ENCODE data around the gene TUBGCP6.

Gene TUBGCP6

DNA sequence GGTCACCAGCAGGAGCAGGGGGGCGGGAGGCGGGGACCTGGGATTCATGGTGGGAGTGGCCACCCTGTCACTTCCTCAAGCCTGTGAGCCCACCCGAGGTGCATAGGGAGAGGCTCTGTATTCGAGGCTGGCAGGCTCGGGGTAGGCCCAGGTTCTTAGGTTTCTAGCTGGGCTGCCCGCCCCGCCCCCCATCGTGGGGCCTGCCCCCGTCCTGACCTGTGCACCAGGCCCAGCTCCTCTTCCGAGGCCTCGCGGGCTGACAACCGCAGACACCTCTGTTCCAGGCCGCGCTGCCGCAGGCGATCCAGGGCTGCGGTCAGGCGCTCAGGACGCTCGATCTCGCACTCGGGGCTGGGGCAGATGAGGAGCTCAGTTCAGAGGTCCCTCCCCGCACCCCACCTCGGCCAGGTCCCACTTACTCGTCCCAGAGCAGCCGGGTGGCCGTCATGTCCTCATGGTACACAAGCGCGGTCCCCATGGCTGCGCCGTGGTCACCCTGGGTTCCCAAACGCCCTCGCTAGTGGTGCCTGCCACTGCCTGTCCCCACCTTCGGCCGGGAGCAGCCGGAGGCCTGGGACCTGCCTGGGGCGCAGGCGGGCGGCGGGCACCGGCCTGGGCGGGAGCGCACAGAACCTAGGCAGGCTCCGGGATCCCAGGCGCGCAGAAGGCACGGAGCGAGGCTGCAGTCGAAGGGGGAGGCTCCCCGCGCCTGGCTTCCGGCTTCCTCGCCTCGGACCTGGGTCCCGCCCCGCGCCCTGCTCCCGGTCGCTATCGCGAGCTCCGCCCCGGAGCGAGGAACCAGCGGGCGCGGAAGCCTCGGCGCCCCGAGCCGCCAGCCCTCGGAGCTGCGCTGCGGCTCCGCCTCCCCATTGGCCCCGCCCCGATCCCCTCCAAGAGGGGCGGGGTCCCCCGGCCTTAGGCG, 6.0 kb upstream of the TUBGCP6 start, which contains the start of gene HDAC10:
Gene HDAC10, minus strand, starts transcription at position 711 of the 922 bp plus-strand sequence. Its CDS starts 233 bp downstream, at position 478.
- DNase-seq (ENCODE audit: low spot score) = no peak

DNA sequence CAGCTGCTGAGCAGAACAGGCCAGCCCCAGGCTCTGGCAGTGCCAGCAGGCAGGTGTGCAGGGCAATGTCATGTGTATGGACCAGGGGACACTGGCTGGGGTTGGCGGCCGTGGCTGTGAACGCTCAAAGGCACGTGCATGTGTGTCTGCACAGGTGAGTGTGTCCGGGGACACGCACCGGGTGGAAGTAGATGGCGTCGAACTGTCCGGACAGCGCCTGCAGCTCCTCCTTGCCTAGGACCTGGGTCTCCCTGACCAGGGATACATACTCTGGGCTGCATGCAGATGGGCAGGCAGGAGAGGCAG, 5.4 kb upstream of the TUBGCP6 start:
- DNase-seq (ENCODE audit: low spot score) = no peak

DNA sequence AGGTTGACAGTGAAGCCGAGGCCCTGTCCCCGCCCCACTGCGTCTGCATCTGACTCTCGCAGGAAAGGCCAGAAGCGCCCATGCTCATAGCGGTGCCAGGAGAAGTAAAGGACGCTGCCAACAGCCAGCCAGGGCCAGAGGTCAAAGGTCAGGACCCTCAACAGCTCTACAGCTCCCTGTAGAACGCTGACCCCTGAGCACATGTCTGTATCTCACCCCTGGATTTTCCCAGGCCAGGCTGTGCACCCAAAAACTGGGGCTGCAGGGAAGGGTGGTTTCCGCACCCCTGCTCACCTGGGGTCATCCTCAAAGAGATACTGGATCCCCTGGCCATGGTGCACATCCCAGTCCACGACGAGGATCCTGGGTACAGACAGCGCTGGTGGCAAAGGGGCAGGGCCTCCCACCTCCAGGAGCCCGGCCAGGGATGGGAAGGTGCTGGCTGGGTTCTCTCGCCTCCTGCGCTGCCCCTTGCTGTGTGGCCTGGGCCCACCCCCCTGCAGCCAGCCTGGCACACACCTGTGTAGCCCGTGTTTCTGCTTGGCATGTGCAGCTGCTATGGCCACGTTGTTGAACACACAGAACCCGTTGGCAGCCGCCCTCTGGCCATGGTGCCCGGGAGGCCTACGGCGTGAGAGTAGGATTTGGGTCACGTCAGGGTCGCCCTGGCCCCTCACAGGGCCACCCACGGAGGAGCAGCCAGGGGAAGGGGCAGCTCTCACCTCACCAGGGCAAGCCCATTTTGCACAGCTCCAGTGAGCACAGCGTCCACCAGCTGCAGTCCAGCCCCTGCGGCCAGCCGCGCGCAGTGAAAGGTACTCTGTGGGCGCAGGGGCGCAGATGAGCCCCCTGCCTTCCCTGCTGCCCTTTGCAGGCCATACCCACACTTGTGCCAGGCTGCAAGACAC, 4.8 kb upstream of the TUBGCP6 start:
- no peak for DNase-seq (ENCODE audit: low spot score)

- DNase-seq (ENCODE audit: low spot score) = no peak
Observed at GRCh38 chr22:50248196-50249081, 3.6 kb upstream of the TUBGCP6 start.

- DNase-seq (ENCODE audit: low spot score) = no peak
Observed at GRCh38 chr22:50247748-50248147, 2.9 kb upstream of the TUBGCP6 start.

DNA sequence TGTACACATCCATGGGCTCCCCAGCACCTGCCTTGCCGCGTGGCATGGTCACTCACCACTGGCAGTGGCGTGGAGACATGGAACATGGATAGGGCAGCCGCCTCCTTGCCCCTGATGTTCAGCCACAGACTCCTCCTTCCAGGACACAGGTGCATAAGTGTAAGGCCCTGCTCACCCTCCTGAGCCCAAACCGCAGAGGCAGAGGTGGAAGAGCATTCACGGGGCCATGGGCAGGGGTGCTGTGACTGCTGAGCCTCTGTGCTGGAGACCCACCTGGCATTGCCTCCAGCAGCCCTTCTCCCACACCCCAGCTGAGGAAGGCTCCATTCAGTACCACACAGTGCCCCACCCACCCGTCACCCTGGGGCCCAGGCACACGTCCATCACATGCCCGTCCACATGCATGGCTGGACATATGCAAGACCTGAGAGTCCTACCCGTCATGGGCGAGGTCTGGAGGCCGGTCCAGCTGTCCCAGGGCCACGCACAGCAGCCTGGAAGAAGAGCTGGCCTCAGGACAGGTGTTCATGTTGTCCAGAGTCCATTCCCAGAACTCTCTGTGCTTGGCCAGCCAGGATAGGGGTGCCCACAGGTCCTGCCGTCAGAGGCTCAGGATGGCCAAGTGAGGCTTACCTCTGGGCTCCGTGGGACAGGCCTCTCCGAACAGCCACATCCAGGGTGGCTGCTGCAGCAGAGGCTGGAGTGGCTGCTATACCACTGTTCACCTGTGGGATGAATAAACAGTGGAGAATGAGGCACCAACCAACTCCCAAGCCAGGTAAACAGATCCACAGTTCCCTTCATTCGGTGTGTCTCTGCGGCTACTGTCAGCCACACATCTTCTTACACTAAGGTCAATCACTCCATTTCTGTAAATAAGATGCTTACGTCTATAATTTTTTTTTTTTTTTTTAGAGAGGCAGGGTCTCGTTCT, 1.7 kb upstream of the TUBGCP6 start:
- DNase-seq (ENCODE audit: low spot score) = no peak

GRCh38 chr22:50245214-50246072, 620 bp upstream of the TUBGCP6 start:
- DNase-seq (ENCODE audit: low spot score) = no peak

DNA sequence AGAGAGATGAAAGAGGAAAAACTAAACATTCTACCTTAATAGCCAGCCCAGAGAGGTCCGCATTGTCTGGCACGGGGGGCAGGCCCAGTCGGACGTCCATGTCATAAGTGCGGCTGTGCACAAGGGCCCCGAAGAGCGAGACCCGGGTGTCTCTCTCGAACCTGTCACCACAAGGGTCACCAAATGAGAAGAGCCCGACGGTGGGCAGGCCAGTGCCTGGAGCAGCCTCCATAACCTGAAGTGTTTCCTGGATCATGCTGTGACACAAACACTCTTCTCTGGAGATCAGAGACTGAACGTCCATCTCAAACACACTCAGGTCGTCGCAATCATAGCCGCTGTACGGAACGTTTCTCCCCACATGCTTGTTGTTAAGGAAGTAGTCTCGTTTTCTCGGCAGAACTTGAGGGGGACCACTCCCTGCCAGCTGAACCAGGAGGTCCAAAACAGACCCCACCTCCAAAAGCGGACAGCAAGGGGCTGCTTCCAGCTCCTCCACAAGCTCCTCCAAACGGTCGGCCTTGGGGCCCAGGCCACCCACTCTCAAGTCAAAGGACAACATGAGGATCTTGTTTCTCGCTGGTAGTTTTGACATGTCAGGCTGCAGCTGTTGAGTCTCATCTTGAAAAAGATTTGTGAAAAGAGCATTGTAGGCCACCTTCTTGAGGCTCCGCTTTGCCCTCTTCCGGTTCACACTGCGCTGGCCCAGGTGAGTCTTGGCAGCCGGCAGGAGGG, 971 bp downstream of the TUBGCP6 start:
- DNase-seq (ENCODE audit: low spot score) = no peak

DNA sequence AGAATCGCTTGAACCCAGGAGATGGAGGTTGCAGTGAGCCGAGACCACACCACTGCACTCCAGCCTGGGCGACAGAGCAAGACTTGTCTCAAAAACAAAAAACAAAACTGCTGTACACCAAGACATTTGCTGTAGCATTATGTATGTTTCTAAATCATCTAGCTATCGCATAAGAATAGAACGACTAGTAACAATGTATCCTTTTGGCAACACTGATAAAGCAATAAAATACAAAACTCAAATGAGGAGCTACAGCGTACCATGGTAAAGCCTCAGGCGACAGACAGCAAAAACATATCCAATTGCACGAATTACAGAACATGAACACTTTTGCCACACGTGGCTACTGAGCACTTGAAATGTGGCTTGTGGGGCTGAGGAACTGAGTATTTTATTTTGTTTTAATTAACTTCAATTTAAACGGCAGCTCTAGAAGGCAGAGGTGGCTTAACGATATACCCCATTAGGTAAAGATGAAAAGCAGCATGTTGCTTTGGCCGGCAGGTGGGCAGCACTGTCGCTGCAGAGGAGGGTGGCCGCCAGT, 2.3 kb downstream of the TUBGCP6 start:
- no peak for DNase-seq (ENCODE audit: low spot score)

GRCh38 chr22:50238755-50239154, 6.1 kb downstream of the TUBGCP6 start:
- DNase-seq (ENCODE audit: low spot score) = no peak

- no peak for DNase-seq (ENCODE audit: low spot score)
Observed at GRCh38 chr22:50236731-50237409, 8.0 kb downstream of the TUBGCP6 start.

DNA sequence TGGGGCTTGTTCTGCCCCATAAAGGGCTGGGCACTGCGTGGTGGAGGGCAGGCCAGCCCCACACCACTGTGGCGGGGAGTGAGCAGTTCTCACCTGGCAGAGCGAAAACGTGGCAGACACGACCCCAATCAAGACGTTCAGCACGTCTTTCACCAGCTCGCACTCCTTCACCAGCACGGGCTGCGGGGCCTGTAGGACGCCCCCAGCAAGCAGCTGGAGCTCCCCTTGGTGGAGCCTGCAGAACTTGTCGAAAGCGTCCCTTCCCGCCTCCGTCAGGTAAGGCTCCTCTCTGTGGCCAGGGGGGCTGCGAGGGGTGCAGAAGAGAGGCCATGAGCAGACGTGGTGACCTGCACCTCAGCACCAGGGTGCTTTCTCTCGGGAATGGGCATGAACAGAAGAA, 11.6 kb downstream of the TUBGCP6 start:
- DNase-seq (ENCODE audit: low spot score) = no peak

DNA sequence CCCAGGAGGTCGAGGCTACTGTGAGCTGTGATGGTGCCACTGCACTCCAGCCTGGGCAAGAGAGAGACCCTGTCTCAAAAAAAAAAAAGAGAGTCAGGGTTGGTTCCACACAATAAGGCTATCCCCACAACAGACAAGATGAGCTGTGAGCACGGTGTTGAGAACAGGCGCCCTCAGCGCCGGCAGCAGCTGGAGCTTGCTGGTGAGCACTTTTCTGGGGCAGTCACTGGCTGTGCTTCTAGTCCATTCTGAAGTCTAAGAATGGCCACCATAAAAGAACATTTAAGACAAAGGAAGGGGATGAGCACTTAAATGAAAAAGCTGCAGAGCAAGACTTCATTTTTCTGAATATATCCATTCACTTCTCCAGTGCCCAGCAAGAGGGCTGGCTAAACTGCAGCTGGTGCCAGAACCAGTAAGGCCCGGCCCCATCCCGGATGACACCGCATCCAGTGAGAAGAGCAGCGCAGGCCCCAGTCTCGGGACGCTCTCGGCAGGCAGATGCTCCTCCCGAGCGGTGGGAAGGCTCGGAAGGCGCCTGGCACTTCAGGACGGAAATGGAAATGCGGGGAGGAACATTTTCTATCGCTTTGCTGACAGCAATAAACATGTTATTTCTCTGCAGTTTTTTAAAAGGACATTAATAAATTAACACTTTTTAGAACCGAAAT, 12.2 kb downstream of the TUBGCP6 start:
- no peak for DNase-seq (ENCODE audit: low spot score)

DNA sequence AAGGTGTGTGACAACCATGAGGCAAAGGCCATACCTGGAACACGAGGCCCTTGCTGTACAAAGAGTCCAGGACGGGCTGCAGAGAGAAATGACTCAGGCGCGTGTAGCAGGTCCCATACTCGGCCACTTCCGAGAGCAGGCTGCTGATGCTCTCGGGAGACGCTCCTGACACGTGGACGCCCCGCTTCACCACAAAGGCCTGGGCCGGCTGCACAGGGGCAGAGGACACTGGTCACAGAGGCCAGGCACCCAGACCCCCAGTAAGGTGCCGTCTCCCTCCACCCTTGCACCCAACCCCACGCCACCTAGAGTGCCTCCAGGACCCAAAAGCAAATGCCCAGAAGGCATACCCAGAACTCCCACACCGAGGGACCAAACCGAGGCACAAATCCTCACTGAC, 15.5 kb downstream of the TUBGCP6 start:
- no peak for DNase-seq (ENCODE audit: low spot score)

- DNase-seq (ENCODE audit: low spot score) = no peak
Observed at GRCh38 chr22:50228366-50228765, 16.5 kb downstream of the TUBGCP6 start.

- no peak for DNase-seq (ENCODE audit: low spot score)
Observed at GRCh38 chr22:50227579-50228215, 17.1 kb downstream of the TUBGCP6 start.

DNA sequence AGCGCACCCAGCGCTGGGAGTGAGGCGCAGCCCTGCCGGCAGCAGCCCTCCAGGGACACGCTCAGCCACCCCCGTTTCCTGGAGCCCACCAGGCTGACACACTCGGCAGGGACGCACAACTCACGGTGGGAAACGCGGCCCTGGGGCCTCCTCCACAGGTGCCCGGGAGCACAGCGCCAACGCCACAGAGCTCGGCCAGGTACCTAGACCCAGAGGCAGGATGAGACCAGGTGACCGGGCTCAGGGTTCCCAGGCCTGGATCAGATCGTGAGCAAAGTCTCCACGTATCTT, 18.0 kb downstream of the TUBGCP6 start:
- DNase-seq (ENCODE audit: low spot score) = no peak

Data from Ammon's horn (tissue), 1 donor.